Liver (tissue), 3 donors: ENCODE measurements around the gene TAOK2.

Experiments
- GABPA ChIP-seq, 2 donors: IDR thresholded peaks in 1 of 2; conservative IDR thresholded peaks in 1 of 2; 2 replicates each; pipeline ENCODE4 v1.6.1; 2016; ENCODE audit warnings: antibody characterized with exemption in 2 of 2, mild to moderate bottlenecking in 1 of 2, moderate library complexity in 1 of 2
- HNF4G ChIP-seq: IDR thresholded peaks from 2 replicates; pipeline ENCODE4 v1.6.1; 2016; ENCODE audit warnings: antibody characterized with exemption
- RXRA ChIP-seq, 2 donors: IDR thresholded peaks; 2 replicates each; pipeline ENCODE4 v1.6.1; 2017 to 2018; ENCODE audit warnings: antibody characterized with exemption in 2 of 2, mild to moderate bottlenecking in 1 of 2
- SP1 ChIP-seq: IDR thresholded peaks from 2 replicates; pipeline ENCODE4 v1.6.1; 2018; ENCODE audit warnings: antibody characterized with exemption, mild to moderate bottlenecking
- TAF1 ChIP-seq: conservative IDR thresholded peaks from 2 replicates; pipeline ENCODE4 v1.6.1; 2016; ENCODE audit warnings: antibody characterized with exemption, mild to moderate bottlenecking
- TF ChIP-seq, protein P1 (sequence below): fragments of 150-350 bp; IDR thresholded peaks from 2 replicates; pipeline ENCODE4 v1.5.1; 2017; ENCODE audit warnings: improper control_type of control experiment, low read depth, low read length; ENCODE audit not compliant: missing input control
- TF ChIP-seq, protein P2 (sequence below): IDR thresholded peaks from 2 replicates; pipeline ENCODE4 v1.6.1; 2016; ENCODE audit warnings: antibody characterized with exemption, mild to moderate bottlenecking
- TF ChIP-seq, protein P3 (sequence below): IDR thresholded peaks from 2 replicates; pipeline ENCODE4 v1.6.1; 2016; ENCODE audit warnings: antibody characterized with exemption
- donor health status: healthy.
- donor health status: healthy.

- TF ChIP-seq GABPA (IDR thresholded peaks at IDR 0.05 in 1 of 2, conservative IDR thresholded peaks at IDR 0.05 in 1 of 2) (no peak), SP1 (no peak), RXRA (IDR thresholded peaks at IDR 0.05) (no peak), HNF4G (no peak), TAF1 (no peak)
- TF ChIP-seq, protein P1, sequence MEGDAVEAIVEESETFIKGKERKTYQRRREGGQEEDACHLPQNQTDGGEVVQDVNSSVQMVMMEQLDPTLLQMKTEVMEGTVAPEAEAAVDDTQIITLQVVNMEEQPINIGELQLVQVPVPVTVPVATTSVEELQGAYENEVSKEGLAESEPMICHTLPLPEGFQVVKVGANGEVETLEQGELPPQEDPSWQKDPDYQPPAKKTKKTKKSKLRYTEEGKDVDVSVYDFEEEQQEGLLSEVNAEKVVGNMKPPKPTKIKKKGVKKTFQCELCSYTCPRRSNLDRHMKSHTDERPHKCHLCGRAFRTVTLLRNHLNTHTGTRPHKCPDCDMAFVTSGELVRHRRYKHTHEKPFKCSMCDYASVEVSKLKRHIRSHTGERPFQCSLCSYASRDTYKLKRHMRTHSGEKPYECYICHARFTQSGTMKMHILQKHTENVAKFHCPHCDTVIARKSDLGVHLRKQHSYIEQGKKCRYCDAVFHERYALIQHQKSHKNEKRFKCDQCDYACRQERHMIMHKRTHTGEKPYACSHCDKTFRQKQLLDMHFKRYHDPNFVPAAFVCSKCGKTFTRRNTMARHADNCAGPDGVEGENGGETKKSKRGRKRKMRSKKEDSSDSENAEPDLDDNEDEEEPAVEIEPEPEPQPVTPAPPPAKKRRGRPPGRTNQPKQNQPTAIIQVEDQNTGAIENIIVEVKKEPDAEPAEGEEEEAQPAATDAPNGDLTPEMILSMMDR, result no peak
- TF ChIP-seq, protein P2, sequence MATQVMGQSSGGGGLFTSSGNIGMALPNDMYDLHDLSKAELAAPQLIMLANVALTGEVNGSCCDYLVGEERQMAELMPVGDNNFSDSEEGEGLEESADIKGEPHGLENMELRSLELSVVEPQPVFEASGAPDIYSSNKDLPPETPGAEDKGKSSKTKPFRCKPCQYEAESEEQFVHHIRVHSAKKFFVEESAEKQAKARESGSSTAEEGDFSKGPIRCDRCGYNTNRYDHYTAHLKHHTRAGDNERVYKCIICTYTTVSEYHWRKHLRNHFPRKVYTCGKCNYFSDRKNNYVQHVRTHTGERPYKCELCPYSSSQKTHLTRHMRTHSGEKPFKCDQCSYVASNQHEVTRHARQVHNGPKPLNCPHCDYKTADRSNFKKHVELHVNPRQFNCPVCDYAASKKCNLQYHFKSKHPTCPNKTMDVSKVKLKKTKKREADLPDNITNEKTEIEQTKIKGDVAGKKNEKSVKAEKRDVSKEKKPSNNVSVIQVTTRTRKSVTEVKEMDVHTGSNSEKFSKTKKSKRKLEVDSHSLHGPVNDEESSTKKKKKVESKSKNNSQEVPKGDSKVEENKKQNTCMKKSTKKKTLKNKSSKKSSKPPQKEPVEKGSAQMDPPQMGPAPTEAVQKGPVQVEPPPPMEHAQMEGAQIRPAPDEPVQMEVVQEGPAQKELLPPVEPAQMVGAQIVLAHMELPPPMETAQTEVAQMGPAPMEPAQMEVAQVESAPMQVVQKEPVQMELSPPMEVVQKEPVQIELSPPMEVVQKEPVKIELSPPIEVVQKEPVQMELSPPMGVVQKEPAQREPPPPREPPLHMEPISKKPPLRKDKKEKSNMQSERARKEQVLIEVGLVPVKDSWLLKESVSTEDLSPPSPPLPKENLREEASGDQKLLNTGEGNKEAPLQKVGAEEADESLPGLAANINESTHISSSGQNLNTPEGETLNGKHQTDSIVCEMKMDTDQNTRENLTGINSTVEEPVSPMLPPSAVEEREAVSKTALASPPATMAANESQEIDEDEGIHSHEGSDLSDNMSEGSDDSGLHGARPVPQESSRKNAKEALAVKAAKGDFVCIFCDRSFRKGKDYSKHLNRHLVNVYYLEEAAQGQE, result no peak
- TF ChIP-seq, protein P3, sequence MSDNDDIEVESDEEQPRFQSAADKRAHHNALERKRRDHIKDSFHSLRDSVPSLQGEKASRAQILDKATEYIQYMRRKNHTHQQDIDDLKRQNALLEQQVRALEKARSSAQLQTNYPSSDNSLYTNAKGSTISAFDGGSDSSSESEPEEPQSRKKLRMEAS, result no peak
Measured at GRCh38 chr16:30017277-30017656, 43.6 kb downstream of the TAOK2 start.
